CD4-positive, alpha-beta T cell treated with Interleukin-15 for 4 hours (primary cell): ENCODE measurements around the gene GLI2.

Source experiments
- DNase-seq: peaks from one replicate; pipeline ENCODE4 v3.0.0-alpha.2; 2020; ENCODE audit warnings: low spot score

GLI2 gene

GRCh38 chr2:120759543-120760331 is 24.1 kb downstream of the GLI2 start:
- DNase-seq = no peak

GRCh38 chr2:120760446-120761135 is 24.9 kb downstream of the GLI2 start:
- no peak for DNase-seq

GRCh38 chr2:120761164-120761861 is 25.6 kb downstream of the GLI2 start:
- DNase-seq = no peak

GRCh38 chr2:120761911-120762310 is 26.2 kb downstream of the GLI2 start:
- DNase-seq = no peak

GRCh38 chr2:120762341-120763061 is 26.8 kb downstream of the GLI2 start:
- DNase-seq = no peak

GRCh38 chr2:120763508-120763907 is 27.8 kb downstream of the GLI2 start:
- DNase-seq = no peak

- DNase-seq = no peak
Observed at GRCh38 chr2:120763931-120764330, 28.3 kb downstream of the GLI2 start.

- DNase-seq = no peak
Observed at GRCh38 chr2:120764492-120764891, 28.8 kb downstream of the GLI2 start.

- DNase-seq = no peak
Observed at GRCh38 chr2:120764991-120765677, 29.5 kb downstream of the GLI2 start.

- no peak for DNase-seq
Observed at GRCh38 chr2:120765678-120766469, 30.2 kb downstream of the GLI2 start.

GRCh38 chr2:120766470-120767351 is 31.0 kb downstream of the GLI2 start:
- no peak for DNase-seq

GRCh38 chr2:120767486-120768005 is 31.9 kb downstream of the GLI2 start:
- no peak for DNase-seq

GRCh38 chr2:120768112-120769048 is 32.7 kb downstream of the GLI2 start:
- no peak for DNase-seq

GRCh38 chr2:120769076-120769786 is 33.6 kb downstream of the GLI2 start:
- DNase-seq = no peak

- DNase-seq = no peak
Observed at GRCh38 chr2:120769787-120770120, 34.1 kb downstream of the GLI2 start.

GRCh38 chr2:120770176-120770575 is 34.5 kb downstream of the GLI2 start:
- no peak for DNase-seq

GRCh38 chr2:120770641-120771040 is 35.0 kb downstream of the GLI2 start:
- no peak for DNase-seq
